ENCODE measurements around the gene NAPEPLD.
"Not testable (repeated sequence)": the region's sequence is repeated elsewhere in the genome, so short reads cannot be mapped to it uniquely, and the experiment has no call there.

Gene NAPEPLD

GRCh38 chr7:103148131-103148993 lies 537 bp downstream of the NAPEPLD start:
- Histone ChIP-seq H3K4me3 (peak overlapping the region; percentile 50 to 79 (median 59)), H3K27ac (peak overlapping the region; percentile 84 to 99 (median 97))

- H3K4me3 ChIP-seq, H3K27ac ChIP-seq: not testable (repeated sequence)
Measured at GRCh38 chr7:103144754-103145153, 4.1 kb downstream of the NAPEPLD start.

GRCh38 chr7:103143868-103144267 lies 5.0 kb downstream of the NAPEPLD start:
- H3K27ac ChIP-seq: no peak overlapping the region

GRCh38 chr7:103142494-103142893 lies 6.4 kb downstream of the NAPEPLD start:
- no peak overlapping the region for H3K27ac ChIP-seq
- no peak overlapping the region for H3K4me3 ChIP-seq

More at GRCh38 chr7:103143868-103144267, 5.0 kb downstream of the NAPEPLD start:
- no peak overlapping the region for H3K4me3 ChIP-seq

- no peak overlapping the region for H3K27ac ChIP-seq
Measured at GRCh38 chr7:103141753-103142404, 7.0 kb downstream of the NAPEPLD start.

GRCh38 chr7:103140685-103141084 lies 8.2 kb downstream of the NAPEPLD start:
- Histone ChIP-seq H3K27ac (no peak overlapping the region), H3K4me3 (no peak overlapping the region)

More at GRCh38 chr7:103141753-103142404, 7.0 kb downstream of the NAPEPLD start:
- H3K4me3 ChIP-seq: no peak overlapping the region

DNA sequence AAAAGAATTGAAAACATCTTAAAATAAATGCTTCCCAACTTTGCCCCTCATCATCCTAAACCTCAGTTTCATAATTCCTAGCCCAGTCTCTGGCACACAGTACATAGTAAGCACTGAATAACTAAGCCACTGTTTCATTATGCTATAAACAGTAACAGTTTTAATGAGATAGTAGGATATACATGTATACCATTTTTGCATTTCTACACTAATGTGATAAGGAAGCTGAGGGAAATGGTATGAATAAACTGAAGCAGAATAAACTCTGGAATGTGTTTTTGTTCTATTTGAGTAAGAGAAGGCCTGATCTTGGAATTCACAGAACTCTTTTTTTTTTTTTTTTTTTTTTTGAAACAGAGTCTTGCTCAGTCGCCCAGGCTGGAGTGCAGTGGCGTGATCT lies 8.8 kb downstream of the NAPEPLD start:
- Histone ChIP-seq H3K27ac (no peak overlapping the region), H3K4me3 (no peak overlapping the region)

DNA sequence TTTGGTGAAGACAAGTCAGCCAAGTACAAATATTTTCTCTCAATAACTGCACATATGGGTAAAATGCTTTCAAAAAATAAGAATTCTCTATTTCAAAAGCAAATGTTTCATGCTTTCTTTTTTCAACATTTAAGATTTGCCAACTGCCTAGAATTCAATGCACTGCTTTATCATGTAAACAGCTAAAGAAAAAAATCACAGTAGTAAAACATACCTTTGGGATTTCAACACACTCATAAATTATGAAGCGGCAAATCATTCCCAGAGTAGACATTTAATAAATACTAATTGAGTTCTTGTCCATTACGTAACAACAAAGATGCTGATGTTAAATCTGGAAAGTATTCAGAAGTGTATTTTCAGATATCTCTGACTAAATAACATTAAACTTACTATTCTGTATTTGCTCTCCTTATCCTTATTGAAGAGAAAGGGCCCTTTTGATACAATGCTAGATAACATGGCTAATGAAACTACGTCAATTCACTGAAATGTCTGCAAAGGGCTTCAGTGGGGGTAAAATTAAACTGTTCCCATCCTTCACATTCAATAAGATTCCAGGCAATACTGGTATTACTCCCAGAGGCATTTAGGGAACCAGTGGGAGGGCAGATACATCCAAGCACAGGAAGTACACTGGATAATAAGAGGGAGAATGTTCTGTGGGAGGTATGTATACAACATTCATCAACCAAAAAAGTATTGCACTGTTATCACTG lies 13.9 kb downstream of the NAPEPLD start:
- no peak overlapping the region for H3K4me3 ChIP-seq
- peak overlapping the region in 1 of 21 experiments; percentile 2 for H3K27ac ChIP-seq

- Histone ChIP-seq H3K4me3 (no peak overlapping the region), H3K27ac (no peak overlapping the region)
Measured at GRCh38 chr7:103132995-103133688, 15.8 kb downstream of the NAPEPLD start.

GRCh38 chr7:103130901-103131624 lies 17.8 kb downstream of the NAPEPLD start:
- Histone ChIP-seq H3K4me3 (no peak overlapping the region), H3K27ac (no peak overlapping the region)

- Histone ChIP-seq H3K27ac (peak overlapping the region in 2 of 21 experiments; percentile 14 to 42), H3K4me3 (no peak overlapping the region)
Measured at GRCh38 chr7:103129702-103130549, 19.0 kb downstream of the NAPEPLD start.

DNA sequence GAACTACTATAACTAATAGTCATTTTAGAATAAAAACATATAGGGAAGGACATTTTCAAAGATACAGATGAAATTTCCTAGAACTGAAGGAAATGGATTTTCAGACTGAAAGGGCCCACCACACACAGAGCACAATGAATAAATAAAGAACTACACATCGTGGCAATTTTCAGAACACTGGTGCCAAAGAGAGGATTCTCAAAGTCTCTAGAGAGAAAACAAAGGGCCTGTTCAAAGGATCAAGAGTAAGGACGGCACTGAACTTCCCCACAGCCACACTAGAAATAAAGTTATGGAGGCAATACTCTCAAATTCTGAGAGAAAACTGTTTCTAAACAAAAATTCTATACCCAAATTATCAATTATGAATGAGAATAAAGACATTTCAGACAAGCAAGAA lies 21.9 kb downstream of the NAPEPLD start:
- no peak overlapping the region for H3K27ac ChIP-seq
- no peak overlapping the region for H3K4me3 ChIP-seq

DNA sequence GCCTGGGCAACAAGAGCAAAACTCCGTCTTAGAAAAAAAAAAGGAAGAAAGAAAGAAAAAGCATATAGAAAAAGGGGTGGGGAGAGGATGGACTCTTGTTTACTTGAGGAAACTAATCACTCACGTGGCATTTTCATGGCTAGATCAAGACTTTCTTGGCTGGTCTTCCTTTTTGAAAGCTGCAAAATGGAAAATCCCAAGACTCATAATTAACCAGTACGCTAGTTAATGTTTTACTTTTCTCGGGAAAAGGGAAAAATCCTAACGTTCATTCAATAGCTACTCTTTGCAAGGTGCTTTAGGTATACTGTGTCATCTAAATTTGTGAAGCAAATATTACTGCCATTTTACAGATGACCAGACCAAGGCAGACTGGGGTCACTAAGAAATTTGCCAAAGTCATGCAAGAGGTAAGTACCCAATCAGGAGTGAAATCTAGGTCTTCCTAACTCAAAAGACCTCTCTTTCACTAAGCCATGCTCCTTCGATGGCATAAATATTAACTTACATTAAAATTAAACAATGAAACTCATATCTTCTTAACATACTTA lies 24.4 kb downstream of the NAPEPLD start:
- Histone ChIP-seq H3K27ac (no peak overlapping the region), H3K4me3 (no peak overlapping the region)

- H3K27ac ChIP-seq: no peak overlapping the region
- H3K4me3 ChIP-seq: no peak overlapping the region
Measured at GRCh38 chr7:103123529-103123928, 25.4 kb downstream of the NAPEPLD start.

GRCh38 chr7:103121641-103122040 lies 27.3 kb downstream of the NAPEPLD start:
- Histone ChIP-seq H3K4me3 (no peak overlapping the region), H3K27ac (no peak overlapping the region)

DNA sequence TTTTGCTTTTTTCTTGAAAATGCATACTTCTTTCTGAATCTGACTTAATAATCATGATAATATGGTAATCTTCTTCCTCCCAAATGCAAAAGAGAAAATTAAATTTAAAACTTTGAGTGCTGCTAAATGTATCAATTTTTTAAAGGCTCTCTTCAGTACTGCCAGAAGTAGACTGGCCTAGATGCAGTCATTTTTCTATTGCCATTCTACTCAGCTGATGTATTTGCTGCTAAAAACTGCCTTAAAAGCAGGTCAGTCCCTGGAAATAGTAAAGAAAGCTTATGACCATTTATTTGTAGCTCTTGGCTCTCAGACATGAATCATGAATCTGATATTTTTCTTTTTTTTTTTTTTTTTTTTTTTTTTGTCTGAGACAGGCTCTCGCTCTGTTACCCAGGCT lies 28.5 kb downstream of the NAPEPLD start:
- no peak overlapping the region for H3K27ac ChIP-seq
- no peak overlapping the region for H3K4me3 ChIP-seq

GRCh38 chr7:103119791-103120291 lies 29.1 kb downstream of the NAPEPLD start:
- Histone ChIP-seq H3K4me3 (no peak overlapping the region), H3K27ac (no peak overlapping the region)

DNA sequence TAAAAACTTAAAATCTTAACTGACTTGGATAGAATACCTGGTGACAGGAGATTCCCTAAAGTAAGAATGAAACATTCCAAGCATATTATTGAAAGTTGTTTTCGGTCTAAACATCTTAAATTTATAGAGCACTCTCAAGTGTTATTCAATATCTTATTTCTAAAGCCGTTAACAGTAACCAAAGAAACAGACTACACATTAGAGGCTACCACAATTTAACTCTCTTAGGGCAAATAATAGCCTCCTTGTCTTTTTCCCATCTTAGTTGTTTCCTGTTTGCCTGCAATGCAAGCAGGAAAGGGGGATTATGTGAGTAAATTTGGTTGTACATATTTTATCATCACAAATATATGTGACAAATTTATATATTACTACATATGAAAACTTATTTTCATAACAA lies 31.4 kb downstream of the NAPEPLD start:
- H3K27ac ChIP-seq: no peak overlapping the region
- H3K4me3 ChIP-seq: no peak overlapping the region
